GM18505 (cell line): Measurements from ENCODE around the gene RPRD1A.
A peak's percentile ranks its signal among the peaks of the same experiment; 100 is the strongest.
"Not testable (repeated sequence)": the region's sequence is repeated elsewhere in the genome, so short reads cannot be mapped to it uniquely, and the experiment has no call there.

Source experiments
- ATAC-seq: cut with Tn5 transposase; IDR thresholded peaks from one replicate; pipeline ENCODE4 v1.9.1; 2021; ENCODE audit not compliant: unreplicated experiment
- POLR2A ChIP-seq: IDR thresholded peaks from 4 replicates; pipeline ENCODE4 v1.6.1; 2011; ENCODE audit warnings: borderline replicate concordance; ENCODE audit not compliant: insufficient read depth, insufficient read length; ENCODE audit errors: extremely low read depth

RPRD1A gene

GRCh38 chr18:36094431-36094830 is 27.1 kb upstream of the RPRD1A start:
- TF ChIP-seq POLR2A: no peak
- ATAC-seq: no peak

DNA sequence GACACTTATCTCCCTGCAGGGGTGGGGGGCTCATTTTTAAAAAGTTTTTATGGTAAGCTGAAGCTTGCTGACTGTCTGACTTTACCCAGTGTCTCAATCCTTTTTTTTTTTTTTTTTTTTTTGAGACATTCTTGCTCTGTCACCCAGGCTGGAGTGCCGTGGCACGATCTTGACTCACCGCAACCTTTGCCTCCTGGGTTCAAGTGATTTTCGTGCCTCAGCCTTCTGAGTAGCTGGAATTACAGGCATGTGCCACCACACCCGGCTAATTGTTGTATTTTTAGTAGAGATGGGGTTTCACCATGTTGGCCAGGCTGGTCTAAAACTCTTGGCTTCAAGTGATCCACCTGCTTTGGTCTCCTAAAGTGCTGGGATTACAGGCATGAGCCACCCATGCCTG is 24.8 kb upstream of the RPRD1A start:
- ATAC-seq: not testable (repeated sequence)

DNA sequence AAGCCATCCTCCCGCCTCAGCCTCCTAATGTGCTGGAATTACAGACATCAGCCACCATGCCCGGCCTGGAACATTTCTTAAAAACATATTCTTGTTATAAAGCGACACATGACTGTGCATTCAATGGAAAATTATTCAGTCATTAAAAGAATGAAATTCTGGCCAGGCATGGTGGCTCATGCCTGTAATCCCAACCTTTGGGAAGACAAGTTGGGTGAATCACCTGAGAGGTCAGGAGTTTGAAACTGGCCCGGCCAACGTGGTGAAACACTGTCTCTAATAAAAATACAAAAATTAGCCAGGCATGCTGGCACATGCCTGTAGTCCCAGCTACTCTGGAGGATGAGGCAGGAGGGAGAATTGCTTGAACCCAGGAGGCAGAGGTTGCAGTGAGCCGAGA is 21.6 kb upstream of the RPRD1A start:
- no peak for TF ChIP-seq POLR2A
- ATAC-seq: no peak

DNA sequence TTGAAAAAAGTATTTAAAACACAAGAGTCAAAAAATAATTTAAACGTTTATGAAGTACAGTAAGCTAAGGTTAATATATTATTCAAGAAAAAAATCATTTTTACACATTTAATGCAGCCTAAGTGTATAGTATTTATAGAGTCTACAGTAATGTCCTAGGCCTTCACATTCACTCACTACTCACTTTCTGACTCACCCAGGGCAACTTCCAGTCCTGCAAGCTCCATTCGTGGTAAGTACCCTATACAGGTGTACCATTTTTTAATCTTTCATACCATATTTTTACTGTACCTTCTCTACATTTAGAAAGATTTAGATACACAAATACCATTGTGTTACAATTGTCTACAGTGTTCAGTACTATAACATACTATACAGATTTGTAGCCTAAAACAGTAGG is 20.9 kb upstream of the RPRD1A start:
- no peak for TF ChIP-seq POLR2A
- ATAC-seq: no peak

GRCh38 chr18:36086186-36086585 is 18.8 kb upstream of the RPRD1A start:
- no peak for TF ChIP-seq POLR2A
- ATAC-seq: no peak

DNA sequence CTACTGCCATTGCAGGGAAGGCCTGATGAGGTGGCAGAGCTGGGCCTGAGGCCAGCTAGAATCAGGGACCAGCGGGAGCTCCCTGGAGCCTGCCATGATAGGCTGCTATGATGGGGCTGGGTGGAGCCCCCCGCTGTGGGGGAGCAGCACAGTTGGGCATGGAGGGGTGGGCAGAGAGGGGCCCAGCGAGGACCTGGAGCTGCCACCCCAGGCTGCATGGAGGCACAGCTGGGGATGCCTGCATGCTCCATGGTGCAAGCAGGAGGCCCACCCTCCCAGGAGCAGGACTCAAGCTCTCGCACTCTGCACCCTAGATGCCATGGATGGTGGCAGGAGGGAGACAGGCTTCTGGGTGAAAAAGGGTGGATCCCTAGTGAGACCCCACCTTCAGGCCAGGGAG is 17.8 kb upstream of the RPRD1A start:
- no peak for TF ChIP-seq POLR2A
- ATAC-seq: no peak

- no peak for TF ChIP-seq POLR2A
- peak; percentile 62 for ATAC-seq
Observed at GRCh38 chr18:36083729-36084128, 16.4 kb upstream of the RPRD1A start.

DNA sequence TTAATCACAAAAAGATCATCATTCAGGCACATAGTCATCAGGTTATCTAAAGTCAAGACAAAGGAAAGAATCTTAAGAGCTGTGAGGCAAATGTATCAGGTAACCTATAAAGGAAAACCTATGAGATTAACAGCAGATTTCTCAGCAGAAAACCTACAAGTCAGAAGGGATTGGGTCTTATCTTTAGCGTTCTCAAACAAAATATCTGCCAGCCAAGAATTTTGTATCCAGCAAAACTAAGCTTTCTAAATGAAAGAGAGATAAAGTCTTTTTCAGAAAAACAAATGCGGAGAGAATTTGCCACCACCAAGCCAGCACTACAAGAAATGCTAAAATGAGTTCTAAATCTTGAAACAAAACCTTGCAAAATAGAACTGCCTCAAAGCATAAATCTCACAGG is 13.8 kb upstream of the RPRD1A start:
- ATAC-seq: not testable (repeated sequence)

DNA sequence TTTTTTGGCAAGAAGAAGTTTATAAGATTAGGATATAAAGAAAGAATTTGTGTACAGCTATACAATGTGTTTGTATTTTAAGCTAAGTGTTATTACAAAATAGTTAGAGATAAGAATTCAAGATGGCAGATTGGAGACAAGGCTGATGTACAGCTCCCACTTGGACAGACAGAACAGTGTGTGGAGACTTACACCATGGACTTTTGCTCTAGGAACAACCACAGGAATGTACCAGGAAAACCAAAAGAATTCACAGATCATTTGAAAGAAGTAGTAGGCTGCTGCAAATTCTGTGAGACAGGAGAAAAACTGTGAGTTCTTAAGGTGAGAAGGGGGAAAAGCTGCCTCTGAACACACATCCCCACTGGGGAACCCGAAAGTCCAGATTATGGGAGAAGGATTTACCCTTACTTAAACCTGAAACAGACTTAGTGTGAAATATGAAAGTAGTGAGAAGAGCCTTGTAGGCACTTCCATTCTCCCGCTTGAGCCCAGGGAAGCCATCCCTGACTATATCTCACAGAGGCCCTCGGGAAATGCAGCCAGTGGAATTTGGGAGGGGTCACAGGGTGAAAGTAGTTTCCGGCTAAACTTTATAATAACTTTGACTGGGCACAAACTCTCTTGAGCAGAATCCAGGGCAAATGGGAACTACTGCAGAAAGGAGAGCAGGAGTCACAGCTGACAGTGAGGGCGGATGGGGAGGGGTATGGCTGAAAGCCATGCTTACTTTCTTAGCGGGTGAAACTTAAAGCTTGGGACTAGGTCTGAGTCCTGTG is 11.6 kb upstream of the RPRD1A start:
- ATAC-seq: no peak
- no peak for TF ChIP-seq POLR2A

DNA sequence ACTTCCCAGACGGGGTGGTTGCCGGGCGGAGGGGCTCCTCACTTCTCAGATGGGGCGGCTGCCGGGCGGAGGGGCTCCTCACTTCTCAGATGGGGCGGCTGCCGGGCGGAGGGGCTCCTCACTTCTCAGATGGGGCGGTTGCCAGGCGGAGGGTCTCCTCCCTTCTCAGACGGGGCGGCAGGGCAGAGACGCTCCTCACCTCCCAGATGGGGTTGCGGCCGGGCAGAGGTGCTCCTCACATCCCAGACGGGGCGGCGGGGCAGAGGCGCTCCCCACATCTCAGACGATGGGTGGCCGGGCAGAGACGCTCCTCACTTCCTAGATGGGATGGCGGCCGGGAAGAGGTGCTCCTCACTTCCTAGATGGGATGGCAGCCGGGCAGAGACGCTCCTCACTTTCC is 10.4 kb upstream of the RPRD1A start:
- ATAC-seq: not testable (repeated sequence)

GRCh38 chr18:36075862-36076587 is 8.7 kb upstream of the RPRD1A start:
- ATAC-seq: peak; percentile 81
- no peak for TF ChIP-seq POLR2A

DNA sequence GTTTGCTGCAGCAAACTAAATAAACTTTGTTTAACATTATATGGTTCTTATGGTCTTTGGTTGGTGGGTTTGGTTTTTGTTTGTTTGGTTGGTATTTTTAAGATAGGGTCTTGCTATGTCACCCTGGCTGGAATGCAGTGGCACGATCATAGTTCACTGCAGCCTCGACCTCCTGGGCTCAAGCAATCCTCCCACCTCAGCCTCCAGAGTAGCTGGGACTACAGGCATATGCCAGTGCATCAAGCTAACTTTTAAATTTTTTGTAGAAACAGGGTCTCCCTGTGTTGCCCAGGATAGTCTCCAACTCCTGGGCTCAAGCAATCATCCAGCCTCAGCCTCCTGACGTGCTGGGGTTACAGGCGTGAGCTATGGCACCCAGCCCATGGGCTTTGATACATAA is 7.1 kb upstream of the RPRD1A start:
- no peak for ATAC-seq
- no peak for TF ChIP-seq POLR2A

GRCh38 chr18:36073676-36074075 is 6.3 kb upstream of the RPRD1A start:
- TF ChIP-seq POLR2A: no peak
- ATAC-seq: no peak

GRCh38 chr18:36072406-36072805 is 5.0 kb upstream of the RPRD1A start:
- not testable (repeated sequence) for ATAC-seq

- TF ChIP-seq POLR2A: no peak
- ATAC-seq: peak; percentile 6
Observed at GRCh38 chr18:36066686-36067054, 689 bp downstream of the RPRD1A start.
